ENCODE results near the gene CRK. TPM values are rescaled to one million over a fixed set of nuclear protein-coding genes. Genes with fewer than 3 reads are reported as not detected.

The CRK gene
- polyA plus RNA-seq, 1 experiment = 110 TPM

DNA sequence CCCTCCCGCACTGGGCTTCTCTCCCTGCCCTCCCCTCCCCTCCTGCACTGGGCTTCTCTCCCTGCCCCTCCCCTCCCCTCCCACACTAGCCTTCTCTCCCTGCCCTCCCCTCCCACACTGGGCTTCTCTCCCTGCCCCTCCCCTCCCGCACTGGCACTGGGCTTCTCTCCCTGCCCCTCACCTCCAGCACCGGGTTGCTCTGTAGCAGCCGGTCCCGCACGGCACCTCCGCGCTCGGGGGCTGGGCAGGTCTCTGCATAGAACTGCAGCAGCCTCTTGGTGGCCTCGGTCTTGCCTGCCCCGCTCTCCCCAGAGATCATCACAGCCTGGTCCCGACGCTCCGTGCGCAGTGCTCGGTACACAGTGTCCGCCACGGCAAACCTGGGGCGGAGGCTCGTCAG, 26.6 kb upstream of the CRK start:
- no peak overlapping the region for H3K27ac ChIP-seq (ENCODE audit: low read depth, low read length)
- ChIA-PET CTCF (no interaction called here), POLR2A (interaction anchor here (0.6 kb wide), 1 partner anchor 27 kb away, joined by 5 read pairs; the partner anchor contains the start of gene CRK)
- H3K9me3 ChIP-seq (ENCODE audit: control insufficient read depth, insufficient read depth, low read length) = peaks cover 11% of the 10 kb centered on the region; the same call in 1 of the 2 replicates
- H3K4me3 ChIP-seq (ENCODE audit: low read depth, low read length) = no peak overlapping the region
- DNase-seq (ENCODE audit: low read depth, low spot score) = no peak
- no peaks in the 10 kb centered on the region for H3K27me3 ChIP-seq (ENCODE audit: control insufficient read depth, insufficient read depth, low read length)
- TF ChIP-seq, protein P1, sequence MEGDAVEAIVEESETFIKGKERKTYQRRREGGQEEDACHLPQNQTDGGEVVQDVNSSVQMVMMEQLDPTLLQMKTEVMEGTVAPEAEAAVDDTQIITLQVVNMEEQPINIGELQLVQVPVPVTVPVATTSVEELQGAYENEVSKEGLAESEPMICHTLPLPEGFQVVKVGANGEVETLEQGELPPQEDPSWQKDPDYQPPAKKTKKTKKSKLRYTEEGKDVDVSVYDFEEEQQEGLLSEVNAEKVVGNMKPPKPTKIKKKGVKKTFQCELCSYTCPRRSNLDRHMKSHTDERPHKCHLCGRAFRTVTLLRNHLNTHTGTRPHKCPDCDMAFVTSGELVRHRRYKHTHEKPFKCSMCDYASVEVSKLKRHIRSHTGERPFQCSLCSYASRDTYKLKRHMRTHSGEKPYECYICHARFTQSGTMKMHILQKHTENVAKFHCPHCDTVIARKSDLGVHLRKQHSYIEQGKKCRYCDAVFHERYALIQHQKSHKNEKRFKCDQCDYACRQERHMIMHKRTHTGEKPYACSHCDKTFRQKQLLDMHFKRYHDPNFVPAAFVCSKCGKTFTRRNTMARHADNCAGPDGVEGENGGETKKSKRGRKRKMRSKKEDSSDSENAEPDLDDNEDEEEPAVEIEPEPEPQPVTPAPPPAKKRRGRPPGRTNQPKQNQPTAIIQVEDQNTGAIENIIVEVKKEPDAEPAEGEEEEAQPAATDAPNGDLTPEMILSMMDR (IDR thresholded peaks at IDR 0.05; ENCODE audit: low read depth, low read length) = no peak

DNA sequence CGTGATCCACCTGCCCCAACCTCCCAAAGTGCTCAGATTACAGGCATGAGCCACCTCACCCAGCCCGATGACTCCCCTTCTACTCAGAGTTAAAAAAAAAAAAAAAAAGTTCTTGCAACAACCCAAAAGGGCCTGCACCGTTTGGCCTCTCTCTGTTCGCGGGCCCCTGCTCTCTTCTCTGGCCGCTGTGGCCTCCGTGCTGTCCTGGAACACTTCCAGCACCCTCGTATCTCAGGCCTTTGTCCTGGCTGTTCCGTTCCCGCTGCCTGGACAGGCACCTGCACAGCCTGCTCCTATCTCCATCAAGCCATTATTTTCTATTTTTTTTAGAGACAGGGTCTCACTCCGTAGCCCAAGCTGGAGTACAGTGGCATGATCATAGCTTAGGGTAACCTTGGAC, 25.7 kb upstream of the CRK start:
- no peak for DNase-seq (ENCODE audit: low read depth, low spot score)
- CTCF ChIA-PET = interaction anchor here (1.2 kb wide), 1 partner anchor 117 kb away, joined by 4 read pairs; no protein-coding TSS in a partner anchor
- POLR2A ChIA-PET = no interaction called here

DNA sequence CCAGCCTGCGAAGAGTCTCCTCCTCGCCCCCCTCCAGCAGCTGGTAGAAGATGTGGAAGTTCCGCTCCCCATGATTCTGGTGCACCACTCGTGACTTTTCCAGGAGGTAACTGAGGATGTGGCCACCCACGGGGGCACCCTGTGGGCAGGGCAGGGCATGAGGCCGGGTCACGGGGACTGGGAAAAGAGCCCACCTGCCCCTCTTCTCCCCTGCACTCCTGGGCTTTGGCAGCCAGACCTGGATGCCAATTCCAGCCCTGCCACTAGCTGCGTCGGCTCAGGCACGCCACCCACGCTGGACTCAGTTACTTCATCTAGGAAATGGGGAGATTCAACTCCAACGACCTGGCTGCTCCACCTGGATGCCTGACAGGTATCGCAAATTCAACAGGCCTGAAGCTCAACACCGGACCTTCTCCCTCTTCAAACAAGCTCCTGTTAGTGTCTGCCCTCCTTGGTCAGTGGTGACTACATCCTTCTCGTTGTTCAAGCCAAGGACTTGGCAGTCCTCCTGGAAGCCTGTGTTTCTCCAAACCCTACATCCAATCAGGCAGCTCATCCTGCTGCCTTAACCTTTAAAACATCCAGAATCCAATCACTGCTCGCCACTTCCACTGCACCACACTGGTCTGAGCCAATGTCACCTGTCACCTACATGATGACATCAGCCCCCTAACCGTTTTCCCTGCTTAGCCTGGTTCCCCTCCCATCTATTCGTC, 24.9 kb upstream of the CRK start:
- ChIA-PET POLR2A (no interaction called here), CTCF (interaction anchor here (1.0 to 1.2 kb wide), 2 partner anchors 35 to 116 kb away, joined by 3 to 4 read pairs; no protein-coding TSS in a partner anchor)
- DNase-seq (ENCODE audit: low read depth, low spot score) = no peak
- TF ChIP-seq, protein P1 (IDR thresholded peaks at IDR 0.05; ENCODE audit: low read depth, low read length) = no peak
- Histone ChIP-seq H3K9me3 (ENCODE audit: control insufficient read depth, insufficient read depth, low read length) (no peaks in the 10 kb centered on the region; the same call in 1 of the 2 replicates), H3K4me3 (ENCODE audit: low read depth, low read length) (no peak overlapping the region), H3K27ac (ENCODE audit: low read depth, low read length) (no peak overlapping the region), H3K27me3 (ENCODE audit: control insufficient read depth, insufficient read depth, low read length) (no peaks in the 10 kb centered on the region)

More for the DNA sequence above, 25.7 kb upstream of the CRK start:
- TF ChIP-seq, protein P1 (IDR thresholded peaks at IDR 0.05; ENCODE audit: low read depth, low read length) = no peak
- H3K4me3 ChIP-seq (ENCODE audit: low read depth, low read length) = no peak overlapping the region
- H3K27me3 ChIP-seq (ENCODE audit: control insufficient read depth, insufficient read depth, low read length) = no peaks in the 10 kb centered on the region
- no peak overlapping the region for H3K27ac ChIP-seq (ENCODE audit: low read depth, low read length)
- peaks cover 7% of the 10 kb centered on the region; the same call in 1 of the 2 replicates for H3K9me3 ChIP-seq (ENCODE audit: control insufficient read depth, insufficient read depth, low read length)

DNA sequence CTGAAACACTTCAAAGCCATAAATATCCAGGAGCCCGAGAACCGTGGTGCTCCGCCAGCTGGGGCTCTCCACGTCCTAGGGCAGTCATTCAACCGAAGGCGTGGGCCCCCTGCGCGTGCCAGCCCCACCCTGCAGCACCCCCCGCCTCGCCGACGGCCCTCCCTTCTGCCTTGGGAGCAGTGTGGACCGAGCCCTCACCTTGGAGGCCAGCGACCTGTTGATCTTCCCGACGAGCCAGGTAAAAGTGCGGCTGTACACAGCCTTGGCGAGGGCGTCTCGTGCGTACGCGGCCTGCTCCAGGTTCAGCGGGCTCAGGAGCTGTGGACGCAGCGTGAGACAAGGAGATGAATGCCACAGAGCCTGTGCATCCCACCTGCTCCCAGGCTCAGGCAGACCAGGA, 22.4 kb upstream of the CRK start:
- no peaks in the 10 kb centered on the region for H3K27me3 ChIP-seq (ENCODE audit: control insufficient read depth, insufficient read depth, low read length)
- no peak for DNase-seq (ENCODE audit: low read depth, low spot score)
- no peak overlapping the region for H3K4me3 ChIP-seq (ENCODE audit: low read depth, low read length)
- CTCF ChIA-PET = no interaction called here
- H3K9me3 ChIP-seq (ENCODE audit: control insufficient read depth, insufficient read depth, low read length) = no peaks in the 10 kb centered on the region; the same call in 1 of the 2 replicates
- TF ChIP-seq, protein P1 (IDR thresholded peaks at IDR 0.05; ENCODE audit: low read depth, low read length) = no peak
- POLR2A ChIA-PET = no interaction called here
- H3K27ac ChIP-seq (ENCODE audit: low read depth, low read length) = no peak overlapping the region

DNA sequence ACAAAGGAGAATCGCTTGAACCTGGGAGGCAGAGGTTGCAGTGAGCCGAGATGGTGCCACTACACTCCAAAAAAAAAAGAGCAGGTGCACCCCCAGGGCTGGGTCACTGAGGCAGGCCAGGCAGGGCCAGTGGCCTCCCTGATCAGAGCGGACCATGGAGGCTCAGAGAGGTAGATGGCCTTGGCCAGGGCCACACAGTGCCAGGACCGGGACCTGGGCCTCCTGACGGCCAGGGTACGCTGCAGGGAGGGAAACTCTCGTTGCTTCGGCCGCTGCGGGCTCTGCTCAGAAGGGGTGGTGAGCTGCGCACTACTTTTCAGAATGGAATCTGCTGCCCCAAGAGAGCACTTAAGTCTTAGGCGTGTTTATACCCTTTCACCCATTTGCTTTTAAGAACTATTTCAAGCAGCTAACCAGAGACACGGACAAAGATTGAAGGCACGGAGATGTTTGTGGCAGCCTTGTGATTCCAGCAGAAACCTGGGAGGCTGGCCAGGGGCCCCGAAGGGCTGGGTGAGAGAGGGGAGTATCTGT, 19.4 kb upstream of the CRK start:
- Histone ChIP-seq H3K27me3 (ENCODE audit: control insufficient read depth, insufficient read depth, low read length) (no peaks in the 10 kb centered on the region), H3K4me3 (ENCODE audit: low read depth, low read length) (no peak overlapping the region), H3K27ac (ENCODE audit: low read depth, low read length) (no peak overlapping the region), H3K9me3 (ENCODE audit: control insufficient read depth, insufficient read depth, low read length) (no peaks in the 10 kb centered on the region; the same call in 1 of the 2 replicates)
- ChIA-PET POLR2A (no interaction called here), CTCF (interaction anchor here (1.5 kb wide), 1 partner anchor 110 kb away, joined by 3 read pairs; no protein-coding TSS in a partner anchor)
- TF ChIP-seq, protein P1 (IDR thresholded peaks at IDR 0.05; ENCODE audit: low read depth, low read length) = no peak
- no peak for DNase-seq (ENCODE audit: low read depth, low spot score)
